Stimulated activated CD4-positive, alpha-beta T cell treated with anti-CD3 and anti-CD28 coated beads, Interleukin-2, amount 100 ng/mL, for 24 hours (primary cell): ENCODE data around the gene RAD51B.

Source experiments
- DNase-seq, 2 donors: peaks; one replicate each; pipeline ENCODE4 v3.0.0-alpha.2; 2020

Gene RAD51B

DNA sequence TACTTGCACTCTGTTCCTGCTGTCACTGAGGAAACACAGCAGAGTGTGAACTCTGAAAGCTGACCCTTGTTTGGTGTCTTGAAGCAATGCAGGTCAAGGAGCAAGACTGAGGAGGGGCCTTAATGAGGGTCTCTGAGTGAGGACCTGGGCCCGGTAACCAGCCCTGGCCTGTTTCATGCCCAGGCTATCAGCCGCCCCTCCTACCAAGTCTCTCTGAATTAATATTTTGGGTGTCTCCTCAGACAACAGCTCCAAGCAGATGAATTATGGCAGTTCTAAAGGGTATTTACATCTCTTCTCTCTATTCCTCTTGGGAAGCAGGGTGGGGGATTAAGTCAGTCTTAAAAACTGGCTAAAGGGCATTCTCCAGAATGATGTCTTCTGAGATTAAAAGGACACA lies 578.8 kb downstream of the RAD51B start:
- no peak for DNase-seq

DNA sequence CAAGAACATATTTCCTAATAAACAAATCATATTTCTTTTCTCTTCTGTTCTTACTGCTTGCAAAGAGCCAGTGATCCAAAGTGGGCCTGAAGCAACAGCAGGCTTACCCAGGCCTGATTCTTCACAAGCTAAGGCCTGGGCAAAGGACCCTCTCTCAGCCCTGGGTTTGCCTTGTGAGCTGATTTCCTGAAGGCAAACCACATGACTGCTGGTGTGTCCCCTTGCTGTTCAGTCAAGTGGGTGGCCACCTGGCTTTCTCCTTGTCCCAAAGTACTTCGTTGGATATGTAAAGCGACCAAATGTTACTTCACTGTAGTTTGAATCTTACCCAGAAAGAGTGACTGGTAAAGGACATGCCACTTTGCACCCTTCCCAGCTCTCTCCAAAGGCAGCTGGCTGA lies 580.4 kb downstream of the RAD51B start:
- DNase-seq, result no peak

DNA sequence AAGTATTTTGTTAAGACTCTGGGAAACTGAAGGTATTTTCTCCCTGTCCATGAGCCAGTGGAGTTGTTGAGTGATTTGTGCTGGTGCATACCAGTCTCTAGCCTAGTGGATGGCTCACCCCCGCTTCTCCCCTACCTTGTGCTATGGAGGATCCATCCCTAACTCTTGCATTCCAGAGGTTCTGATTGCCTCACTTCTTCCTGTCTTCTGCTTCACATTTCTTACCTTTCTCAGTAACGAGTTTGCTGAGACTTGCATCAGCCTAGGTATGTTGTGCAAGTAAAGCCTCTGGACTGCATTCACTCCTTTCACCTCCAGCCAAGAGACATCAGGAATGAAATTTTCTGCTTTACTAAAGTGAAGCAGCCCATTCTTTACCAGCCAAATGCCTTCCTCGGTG lies 581.7 kb downstream of the RAD51B start:
- DNase-seq, result no peak

DNA sequence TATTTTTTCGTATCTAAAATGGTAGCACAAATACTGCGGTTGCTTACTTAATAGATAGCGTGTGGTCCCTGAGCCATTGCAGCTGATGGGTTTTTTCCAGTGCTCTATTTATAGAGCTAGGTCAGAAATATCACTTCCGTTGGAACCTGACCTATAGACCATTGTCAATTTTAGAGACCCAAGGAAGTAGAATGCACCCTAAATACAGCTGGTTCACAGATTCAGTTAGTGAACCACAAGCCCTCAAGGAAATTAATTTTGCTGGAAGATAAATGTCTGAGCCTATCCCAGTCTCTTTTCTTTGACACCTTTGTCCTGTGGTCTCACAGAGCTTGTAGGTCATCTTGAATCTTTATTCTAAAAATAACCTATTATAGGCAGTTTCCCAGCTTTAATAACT lies 582.3 kb downstream of the RAD51B start:
- DNase-seq, result no peak

DNA sequence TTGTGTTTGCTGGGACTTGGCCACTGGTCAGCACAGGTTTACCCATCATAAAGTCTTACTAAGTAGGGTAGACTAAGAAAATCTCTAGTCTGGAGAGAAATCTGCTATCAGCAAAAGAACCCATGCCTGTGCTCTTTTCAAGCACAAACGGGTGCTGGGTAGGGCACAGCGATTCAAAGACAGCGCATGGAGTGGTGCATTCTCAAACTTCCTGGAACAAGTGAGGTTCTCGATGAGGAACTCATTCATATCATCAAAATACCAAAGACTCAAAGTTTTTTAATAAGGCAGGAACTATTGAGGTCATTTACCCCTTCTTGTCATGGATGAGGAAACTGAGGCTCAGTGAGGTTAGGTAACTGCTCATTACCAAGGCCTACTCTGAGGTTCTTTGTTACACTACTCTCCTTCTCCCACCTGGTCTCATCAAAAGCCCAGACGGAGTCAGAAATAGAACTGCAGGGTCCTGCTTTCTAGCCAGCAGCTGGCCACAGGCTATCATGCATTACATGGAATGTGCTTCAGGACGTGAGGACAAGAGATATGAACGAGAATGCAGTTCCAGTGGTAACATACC lies 583.0 kb downstream of the RAD51B start:
- no peak for DNase-seq

DNA sequence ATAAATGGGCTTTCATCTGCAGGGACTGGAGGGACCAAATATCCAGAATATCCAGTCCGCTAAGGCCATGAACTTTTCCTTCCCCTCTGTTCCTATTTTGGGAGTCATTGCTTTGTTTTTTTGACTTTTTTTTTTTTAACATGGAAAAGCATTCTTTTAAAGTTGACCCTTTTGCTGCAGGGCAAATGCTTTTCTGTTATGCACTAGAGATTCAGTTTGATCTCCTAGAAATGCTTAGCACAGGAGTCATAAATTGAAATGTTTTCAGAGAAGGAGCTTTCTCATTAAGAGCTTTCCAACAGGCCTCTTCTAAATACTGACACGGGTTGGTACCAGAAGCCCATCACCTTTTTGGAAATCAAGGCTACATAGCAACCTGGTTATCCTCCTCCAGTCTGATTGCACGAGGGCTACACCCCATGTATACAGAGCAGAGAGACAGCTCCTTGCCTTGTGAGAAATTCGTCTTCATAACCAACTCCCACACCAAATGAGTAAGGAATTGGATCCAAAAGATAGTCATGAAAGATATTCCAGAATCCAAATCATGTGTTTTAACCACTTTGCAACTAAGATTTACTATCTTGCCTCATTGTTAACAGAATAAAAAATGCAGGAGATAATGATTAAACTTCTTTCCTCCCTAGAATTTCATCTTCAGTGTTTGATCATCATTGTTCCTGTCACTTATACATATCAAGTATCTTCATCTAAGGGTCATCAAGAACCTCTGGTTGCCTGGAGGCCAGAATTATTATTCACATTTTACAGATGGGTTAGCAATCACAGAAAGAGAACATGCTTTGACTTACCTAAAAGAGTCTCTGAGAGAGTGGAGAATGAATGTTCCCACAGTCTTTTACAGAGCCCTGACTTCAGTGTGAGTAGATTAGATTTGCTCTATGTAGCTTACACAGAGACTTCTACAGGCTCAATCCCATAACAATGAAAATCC lies 583.9 kb downstream of the RAD51B start:
- no peak for DNase-seq

DNA sequence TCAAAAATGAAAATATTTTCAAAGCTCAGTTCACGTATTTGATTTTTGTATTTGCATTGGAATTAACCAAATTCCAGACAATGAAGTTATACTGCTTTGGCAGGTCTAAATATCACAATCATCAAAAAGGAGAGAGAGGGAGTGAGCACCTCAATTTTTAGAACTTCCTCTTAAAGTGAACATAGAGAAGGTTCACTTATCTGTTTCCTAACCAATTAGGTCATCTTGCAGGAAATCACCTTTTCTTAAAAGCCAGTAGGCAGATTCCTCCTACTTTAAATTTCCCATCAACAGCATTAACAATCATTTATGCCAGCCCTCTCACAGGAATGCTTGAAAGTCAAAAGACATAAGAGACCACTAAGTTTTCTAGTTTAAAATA lies 584.6 kb downstream of the RAD51B start:
- no peak for DNase-seq

DNA sequence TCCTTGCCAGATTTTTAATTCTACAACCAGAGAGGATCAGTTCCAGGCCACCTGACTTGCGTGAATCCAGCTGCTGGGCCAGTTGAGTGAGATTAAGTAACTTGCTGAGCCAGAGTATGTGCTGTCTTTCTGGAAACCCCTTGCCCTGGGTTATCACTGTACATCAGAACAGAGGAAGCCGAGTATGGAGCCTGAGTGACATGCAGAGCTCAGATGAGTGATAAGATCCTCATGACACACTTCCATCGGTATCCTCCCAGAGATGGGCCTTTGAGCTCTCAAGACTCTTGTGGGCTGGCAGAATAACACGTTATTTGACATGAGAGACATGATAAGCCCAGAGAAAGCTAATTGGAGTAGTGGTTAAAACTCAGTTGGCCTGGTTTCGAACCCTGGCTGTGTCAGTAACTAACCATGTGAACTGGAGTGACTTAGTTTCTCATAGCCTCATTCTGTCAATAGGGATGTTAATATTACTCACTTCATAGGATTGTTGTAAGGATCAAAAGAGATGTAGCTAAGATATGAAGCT lies 585.1 kb downstream of the RAD51B start:
- DNase-seq, result no peak

DNA sequence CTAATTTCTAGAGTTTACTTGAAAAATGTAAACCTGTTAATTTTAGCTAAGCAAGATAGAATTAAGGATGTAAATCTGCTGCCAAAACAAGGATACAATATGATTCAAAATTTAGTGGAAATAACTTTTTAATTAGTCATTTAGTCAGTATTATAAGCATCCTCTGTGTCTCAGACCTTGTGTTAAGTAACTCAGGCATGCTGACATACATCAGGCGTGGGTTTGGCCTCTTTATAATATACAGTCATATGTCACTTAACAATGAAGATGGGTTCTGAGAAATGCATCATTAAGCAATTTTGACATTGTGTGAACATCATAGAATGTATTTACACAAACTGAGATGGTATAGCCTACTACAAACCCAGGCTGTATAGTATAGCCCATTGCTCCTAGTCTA lies 586.4 kb downstream of the RAD51B start:
- no peak for DNase-seq

DNA sequence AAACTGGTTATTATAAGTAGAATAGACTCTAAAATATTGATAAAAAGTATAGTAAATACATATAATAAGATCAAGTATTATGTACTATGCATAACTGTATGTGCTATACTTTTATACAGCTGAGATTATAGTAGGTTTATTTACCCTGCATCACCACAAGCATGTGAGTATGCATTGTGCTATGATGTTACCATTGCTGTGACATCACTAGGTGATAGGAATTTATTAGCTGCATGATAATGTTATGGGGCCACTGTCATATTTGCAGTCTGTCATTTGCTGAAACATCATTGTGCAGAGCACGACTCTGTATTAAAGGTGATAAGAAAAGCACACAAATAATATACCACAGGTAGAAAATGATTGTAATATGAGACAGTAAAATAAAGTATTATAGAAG lies 587.7 kb downstream of the RAD51B start:
- no peak for DNase-seq

DNA sequence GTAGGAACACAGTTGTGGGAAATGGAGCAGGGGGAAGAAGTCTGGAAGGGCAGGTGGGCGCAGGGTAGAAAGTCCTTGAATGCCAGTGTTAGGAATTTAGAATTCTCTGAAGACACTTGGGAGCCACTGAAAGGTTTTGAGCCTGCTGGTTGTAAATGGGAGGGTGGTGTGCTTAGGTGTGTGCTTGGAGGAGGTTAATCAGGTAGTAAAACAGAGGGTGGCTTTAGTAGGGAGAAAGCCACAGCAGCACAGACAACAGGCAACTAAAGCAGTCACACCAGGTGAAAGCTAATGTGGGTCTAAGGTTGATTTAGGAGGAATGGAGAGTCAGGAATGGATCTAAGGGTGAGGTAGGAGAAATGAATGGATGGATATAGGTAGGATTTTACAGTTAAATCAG lies 588.2 kb downstream of the RAD51B start:
- DNase-seq, result no peak

DNA sequence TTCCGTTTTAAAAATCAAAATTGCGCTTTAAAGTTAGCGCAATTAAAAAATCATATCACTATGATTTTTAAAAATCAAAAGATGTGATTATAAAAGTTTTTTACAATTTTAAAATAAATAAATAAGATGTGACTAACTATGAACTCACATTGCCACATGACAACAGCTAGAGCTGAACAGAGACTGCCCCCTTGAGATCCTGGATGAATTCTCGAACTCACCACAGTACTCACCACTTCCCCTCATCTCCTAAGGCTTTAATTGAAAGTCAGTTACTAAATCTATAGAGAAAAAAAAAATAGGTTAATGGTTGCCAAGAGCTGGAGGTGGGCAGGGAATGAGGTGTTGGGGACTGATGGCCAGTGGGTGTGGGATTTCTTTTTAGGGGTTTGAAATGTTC lies 589.1 kb downstream of the RAD51B start:
- no peak for DNase-seq

DNA sequence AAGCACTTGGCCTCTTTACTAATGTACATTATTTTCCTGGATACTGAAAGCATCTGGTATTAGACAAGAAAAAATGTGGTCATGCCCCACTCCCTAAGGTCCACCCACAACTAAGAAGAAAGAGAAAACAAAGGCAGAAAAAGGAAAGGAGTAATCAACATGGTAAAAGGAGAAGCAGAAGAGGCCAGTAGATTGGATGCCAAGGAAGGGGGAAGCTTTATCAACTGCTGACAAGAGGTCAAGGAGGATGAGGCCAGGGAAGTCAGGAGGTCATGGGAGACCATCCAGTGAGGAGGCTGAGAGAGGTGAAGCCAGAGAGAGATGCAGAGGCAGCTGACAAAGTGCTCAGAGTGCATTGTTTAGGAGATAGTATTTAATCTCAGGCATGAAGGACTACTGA lies 589.8 kb downstream of the RAD51B start:
- DNase-seq, result no peak

DNA sequence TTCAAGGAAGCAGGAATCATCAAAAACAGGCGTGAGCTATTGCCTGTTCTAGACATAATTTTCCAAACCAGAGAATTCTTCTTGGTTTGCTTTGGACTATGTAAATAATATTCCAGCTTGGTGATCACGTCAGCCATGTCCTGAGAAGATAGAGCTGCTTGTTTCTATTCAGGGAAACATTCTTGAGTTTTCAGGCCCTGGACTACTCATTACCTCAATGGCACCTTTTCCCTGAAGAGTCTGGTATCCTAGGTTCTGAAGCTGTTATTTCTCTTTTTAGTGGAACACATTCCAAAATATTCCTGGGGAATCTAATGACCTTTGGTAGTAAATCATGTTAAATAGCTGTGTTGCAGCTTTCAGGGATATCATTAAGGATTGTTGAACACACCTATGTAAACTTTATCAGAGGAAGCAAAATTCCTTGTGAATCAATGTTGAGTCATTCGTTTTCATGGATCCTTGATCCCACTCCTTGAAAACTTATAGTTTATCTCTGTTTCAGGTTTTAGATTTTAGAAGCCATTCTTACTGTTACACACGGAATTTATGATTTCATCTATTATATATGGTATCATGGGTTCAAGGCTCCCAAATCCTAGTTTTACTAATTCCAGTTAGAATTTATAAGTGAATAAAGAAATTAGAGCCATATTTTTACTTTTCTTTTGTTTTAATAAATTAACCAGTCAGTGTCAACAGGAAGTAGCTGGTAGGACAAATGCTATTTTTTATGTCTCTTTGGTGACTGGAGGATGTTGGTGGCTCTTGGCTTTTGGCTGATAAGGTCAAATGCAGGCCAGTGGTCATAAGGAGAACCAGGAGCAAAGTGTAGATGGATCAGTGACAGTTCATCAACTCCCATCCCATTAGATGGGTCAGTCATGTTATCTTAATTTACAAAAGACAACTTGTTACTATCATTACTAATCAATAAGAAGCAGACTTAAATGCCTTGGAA lies 593.2 kb downstream of the RAD51B start:
- DNase-seq, result no peak

DNA sequence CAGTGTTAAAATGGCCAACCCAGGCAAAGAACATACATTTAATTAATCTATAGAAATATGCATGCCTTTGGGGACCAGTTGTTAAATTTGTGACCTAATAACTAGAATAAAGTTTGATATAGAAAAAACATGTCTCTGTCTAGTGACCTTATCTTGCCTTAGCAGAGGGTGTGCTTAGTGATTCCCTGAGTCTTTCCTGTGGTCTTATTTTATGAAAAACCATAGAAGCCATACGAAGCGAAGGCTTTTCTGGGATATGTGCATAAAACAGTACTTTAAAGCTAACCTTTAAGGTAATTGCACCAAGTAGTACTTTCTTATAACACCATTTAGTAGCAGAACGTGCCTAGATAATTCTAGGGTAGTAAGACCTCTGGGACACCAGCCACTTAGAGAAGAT lies 593.9 kb downstream of the RAD51B start:
- DNase-seq, result no peak

DNA sequence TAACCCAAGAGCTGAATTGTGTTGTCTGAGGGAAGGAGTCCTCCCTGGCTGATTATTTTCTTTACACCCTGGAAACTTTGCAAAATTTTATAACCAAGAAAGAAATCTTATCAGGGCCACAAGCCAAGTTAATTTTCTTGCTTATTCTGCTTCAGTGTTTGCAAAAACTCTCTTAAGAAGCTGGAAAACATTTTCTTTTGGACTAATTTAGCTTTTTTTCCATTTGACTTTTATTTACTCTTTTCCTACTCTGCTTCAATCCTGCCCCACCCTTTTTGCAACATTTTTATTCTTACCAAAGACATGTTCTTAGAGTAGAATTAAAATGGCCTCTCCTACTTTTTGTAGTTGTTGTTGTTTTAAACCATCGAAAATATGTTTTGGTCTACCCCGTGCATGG lies 594.5 kb downstream of the RAD51B start:
- no peak for DNase-seq

DNA sequence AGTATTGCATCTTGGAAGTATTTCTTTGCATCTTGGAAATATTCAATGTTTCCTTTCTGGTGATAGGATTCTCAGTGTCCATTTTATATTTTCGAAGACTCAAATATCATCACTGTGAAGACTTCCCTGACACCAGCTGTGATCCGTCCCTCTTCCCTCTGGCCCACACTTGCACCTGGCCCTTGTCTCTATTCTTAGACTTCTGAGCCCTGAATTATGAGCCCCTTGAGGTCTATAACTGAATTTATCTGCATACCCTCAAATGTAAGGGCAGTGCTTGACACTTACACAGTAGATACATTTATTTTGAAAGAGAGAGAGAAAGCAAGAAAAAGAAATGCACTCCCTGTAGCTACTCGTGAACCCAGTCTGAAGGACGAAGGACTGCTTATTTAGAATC lies 596.6 kb downstream of the RAD51B start:
- no peak for DNase-seq

DNA sequence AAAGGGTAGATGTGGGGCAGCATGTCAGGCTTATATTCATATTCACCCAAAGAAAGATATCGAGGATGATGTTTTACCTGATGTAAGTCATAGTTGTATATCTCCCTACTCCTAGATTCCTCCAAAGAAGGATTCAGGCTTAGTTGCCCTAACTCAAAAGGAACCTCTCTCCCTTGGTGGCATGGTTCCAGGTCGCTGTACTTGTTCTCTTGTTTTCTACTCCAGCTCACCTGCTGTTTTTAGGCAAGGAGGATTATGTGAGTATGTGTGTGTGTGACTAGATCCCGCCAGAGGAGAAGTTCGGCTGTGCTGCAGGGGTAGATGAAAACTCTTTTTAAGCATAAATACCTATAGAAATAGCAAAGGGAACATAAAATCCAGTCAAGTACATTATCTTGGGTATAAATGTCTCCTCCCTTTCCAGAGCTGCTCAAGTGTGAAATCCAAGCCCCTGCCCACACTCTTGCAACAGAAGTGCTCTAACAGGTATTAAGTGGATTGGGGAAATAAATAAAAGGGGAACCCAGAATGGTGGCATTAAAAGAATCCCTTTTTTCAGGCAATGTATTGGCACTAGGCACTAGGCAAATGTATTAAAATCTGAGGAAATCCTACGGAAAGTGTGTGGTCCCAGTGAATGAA lies 597.6 kb downstream of the RAD51B start:
- DNase-seq, result no peak

DNA sequence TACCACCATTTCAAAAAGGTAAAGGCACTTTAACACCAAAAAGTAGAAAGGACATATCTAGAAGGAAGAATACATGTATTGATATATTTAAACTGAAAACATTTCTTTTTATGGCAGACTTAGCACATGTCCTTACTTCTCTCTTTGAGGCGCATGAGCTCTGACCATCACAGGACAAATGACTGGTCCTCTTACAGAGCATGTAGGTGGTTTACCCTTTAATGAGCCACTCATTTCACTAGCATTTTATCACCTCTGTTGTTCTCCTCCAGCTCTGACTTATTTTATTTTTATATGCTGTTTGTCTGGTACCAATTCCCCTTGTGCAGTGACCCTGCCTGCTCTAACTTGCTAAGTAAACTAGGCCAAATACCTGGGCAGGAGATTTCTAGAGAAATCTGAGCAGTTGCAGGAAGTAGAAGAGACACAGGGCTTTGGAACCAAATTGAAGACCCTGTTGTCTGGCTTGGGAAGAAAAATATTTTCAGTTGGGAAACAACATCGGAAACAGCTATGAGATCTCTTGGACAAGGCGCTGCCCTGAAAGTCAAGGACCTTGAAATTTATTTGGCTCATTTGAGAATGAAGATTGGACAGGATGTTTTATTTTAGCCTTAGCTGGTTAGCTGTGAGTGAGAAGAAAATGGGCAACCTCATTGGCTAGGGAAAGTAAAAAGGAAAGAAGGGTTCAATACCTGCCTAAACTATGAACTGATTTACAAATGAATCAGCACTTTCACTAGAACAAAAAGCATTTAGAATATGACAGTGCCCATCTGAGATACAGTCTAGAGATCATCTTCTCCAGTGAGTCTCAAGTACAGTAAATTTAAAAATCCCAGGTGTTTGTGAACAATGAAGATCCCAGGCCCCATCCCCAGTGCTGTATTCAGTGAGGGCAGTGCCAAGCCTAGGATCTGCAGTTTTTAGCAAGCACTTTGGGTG lies 598.9 kb downstream of the RAD51B start:
- DNase-seq, result no peak

DNA sequence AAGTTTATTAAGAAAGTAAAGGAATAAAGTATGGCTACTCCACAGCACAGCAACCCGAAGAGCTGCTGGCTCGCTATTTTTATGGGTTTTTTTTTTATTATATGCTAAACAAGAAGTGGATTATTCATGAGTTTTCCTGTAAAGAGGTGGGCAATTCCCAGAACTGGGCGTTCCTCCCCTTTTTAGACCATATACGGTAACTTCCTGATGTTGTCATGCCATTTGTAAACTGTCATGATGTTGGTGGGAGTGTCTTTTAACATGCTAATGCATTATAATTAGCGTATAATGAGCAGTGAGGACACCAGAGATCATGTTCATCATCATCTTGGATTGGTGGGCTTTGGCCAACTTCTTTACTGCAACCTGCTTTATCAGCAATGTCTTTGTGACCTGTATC lies 600.8 kb downstream of the RAD51B start:
- DNase-seq, result no peak

DNA sequence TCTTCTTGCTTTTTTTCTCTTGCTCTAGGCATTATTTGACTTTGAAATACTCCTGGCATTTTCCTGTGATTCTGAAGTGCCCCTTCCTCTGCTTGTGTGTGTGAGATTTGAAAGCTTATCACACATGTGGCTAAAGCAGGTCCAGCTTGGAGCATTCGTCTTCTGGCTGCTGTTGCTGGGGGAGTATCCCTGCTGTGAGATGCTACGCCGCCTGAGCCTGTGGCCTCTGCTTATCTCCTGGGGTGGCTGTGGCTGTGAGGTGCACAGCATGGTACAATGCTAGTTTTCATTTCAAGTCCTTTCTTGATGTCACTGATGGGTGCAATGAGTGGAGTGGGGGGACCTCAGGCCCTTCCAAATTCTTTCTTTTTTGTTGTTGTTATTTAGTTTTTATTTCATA lies 601.5 kb downstream of the RAD51B start:
- no peak for DNase-seq

DNA sequence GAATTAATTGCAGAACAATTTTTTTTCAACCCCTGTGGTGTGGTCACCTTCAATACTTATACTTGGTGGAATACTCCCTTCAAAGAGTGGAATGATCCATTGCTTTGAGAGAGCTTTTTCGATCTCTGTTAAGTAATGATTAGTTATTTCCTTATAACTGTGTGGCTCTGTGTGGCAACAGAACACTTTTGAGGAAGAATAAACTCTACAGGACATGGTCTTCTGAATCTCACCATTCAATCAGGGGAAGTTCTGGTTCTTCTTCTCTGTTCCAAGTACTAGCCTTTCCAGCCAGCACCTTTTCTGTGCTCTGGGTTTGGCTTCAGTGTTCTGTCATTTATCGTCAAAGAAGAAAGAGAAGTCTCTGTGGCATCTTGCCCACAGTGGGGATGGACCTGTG lies 604.1 kb downstream of the RAD51B start:
- DNase-seq, result no peak
